ENCODE data around the gene KHK.

KHK gene

GRCh38 chr2:27095745-27096651 is 9.4 kb downstream of the KHK start:
- in situ Hi-C loops (cut with MboI; ENCODE audit: low sequenced_read_pairs), result no loop called here

- in situ Hi-C loops (cut with MboI; ENCODE audit: low sequenced_read_pairs), result no loop called here
Observed at GRCh38 chr2:27096748-27097297, 10.3 kb downstream of the KHK start.

- in situ Hi-C loops (cut with MboI; ENCODE audit: low sequenced_read_pairs), result no loop called here
Observed at GRCh38 chr2:27097341-27097740, 10.8 kb downstream of the KHK start.

GRCh38 chr2:27099334-27099955 is 12.9 kb downstream of the KHK start:
- in situ Hi-C loops (cut with MboI; ENCODE audit: low sequenced_read_pairs), result no loop called here

- in situ Hi-C loops (cut with MboI; ENCODE audit: low sequenced_read_pairs), result loop anchor here (25.0 kb wide), 1 partner anchor 187 kb away; the partner anchor contains the start of genes DNAJC5G and TRIM54
Observed at GRCh38 chr2:27100036-27100435, 13.5 kb downstream of the KHK start.

- in situ Hi-C loops (cut with MboI; ENCODE audit: low sequenced_read_pairs), result loop anchor here (25.0 kb wide), 1 partner anchor 185 kb away; the partner anchor contains the start of genes DNAJC5G and TRIM54
Observed at GRCh38 chr2:27102329-27102728, 15.8 kb downstream of the KHK start.

- in situ Hi-C loops (cut with MboI; ENCODE audit: low sequenced_read_pairs), result loop anchor here (25.0 kb wide), 1 partner anchor 181 kb away; the partner anchor contains the start of genes DNAJC5G and TRIM54
Observed at GRCh38 chr2:27105981-27106380, 19.4 kb downstream of the KHK start.

- in situ Hi-C loops (cut with MboI; ENCODE audit: low sequenced_read_pairs), result loop anchor here (25.0 kb wide), 1 partner anchor 179 kb away; the partner anchor contains the start of genes DNAJC5G and TRIM54
Observed at GRCh38 chr2:27108221-27108620, 21.6 kb downstream of the KHK start.

- in situ Hi-C loops (cut with MboI; ENCODE audit: low sequenced_read_pairs), result loop anchor here (25.0 kb wide), 1 partner anchor 178 kb away; the partner anchor contains the start of genes DNAJC5G and TRIM54
Observed at GRCh38 chr2:27109083-27109482, 22.5 kb downstream of the KHK start.

- in situ Hi-C loops (cut with MboI; ENCODE audit: low sequenced_read_pairs), result loop anchor here (25.0 kb wide), 1 partner anchor 177 kb away; the partner anchor contains the start of genes DNAJC5G and TRIM54
Observed at GRCh38 chr2:27110603-27111352, 24.2 kb downstream of the KHK start.

GRCh38 chr2:27111392-27112078 is 25.0 kb downstream of the KHK start:
- in situ Hi-C loops (cut with MboI; ENCODE audit: low sequenced_read_pairs), result loop anchor here (25.0 kb wide), 1 partner anchor 176 kb away; the partner anchor contains the start of genes DNAJC5G and TRIM54

GRCh38 chr2:27115519-27115918 is 28.9 kb downstream of the KHK start:
- in situ Hi-C loops (cut with MboI; ENCODE audit: low sequenced_read_pairs), result loop anchor here (25.0 kb wide), 1 partner anchor 172 kb away; the partner anchor contains the start of genes DNAJC5G and TRIM54

GRCh38 chr2:27117995-27118524 is 31.5 kb downstream of the KHK start:
- in situ Hi-C loops (cut with MboI; ENCODE audit: low sequenced_read_pairs), result loop anchor here (25.0 kb wide), 1 partner anchor 169 kb away; the partner anchor contains the start of genes DNAJC5G and TRIM54

GRCh38 chr2:27118525-27119329 is 32.2 kb downstream of the KHK start, which contains the start of gene CGREF1:
Gene CGREF1 (minus strand): TSS chr2:27119128. CDS start chr2:27104366, 14,762 bp downstream.
- in situ Hi-C loops (cut with MboI; ENCODE audit: low sequenced_read_pairs), result loop anchor here (25.0 kb wide), 1 partner anchor 169 kb away; the partner anchor contains the start of genes DNAJC5G and TRIM54

GRCh38 chr2:27119330-27119670 is 32.7 kb downstream of the KHK start:
- in situ Hi-C loops (cut with MboI; ENCODE audit: low sequenced_read_pairs), result loop anchor here (25.0 kb wide), 1 partner anchor 168 kb away; the partner anchor contains the start of genes DNAJC5G and TRIM54

- in situ Hi-C loops (cut with MboI; ENCODE audit: low sequenced_read_pairs), result loop anchor here (25.0 kb wide), 1 partner anchor 165 kb away; the partner anchor contains the start of genes DNAJC5G and TRIM54
Observed at GRCh38 chr2:27121906-27122305, 35.3 kb downstream of the KHK start.

- in situ Hi-C loops (cut with MboI; ENCODE audit: low sequenced_read_pairs), result loop anchor here (25.0 kb wide), 1 partner anchor 165 kb away; the partner anchor contains the start of genes DNAJC5G and TRIM54
Observed at GRCh38 chr2:27122791-27123190, 36.2 kb downstream of the KHK start.

All from HL-60/S4 treated with retinoic acid at 250 ng/mL for 4 days and 3 days (cell line).